ENCODE data around the gene CCNB2.

Gene CCNB2

GRCh38 chr15:59170295-59171066 lies 65.5 kb downstream of the CCNB2 start:
- Histone ChIP-seq H3K79me2 (ENCODE audit: insufficient read depth, low read depth) (no peaks in the 10 kb centered on the region), H3K4me3 (IDR thresholded peaks at IDR 0.05; ENCODE audit: insufficient read depth, low read depth, low read length) (no peak overlapping the region), H4K20me1 (ENCODE audit: insufficient read depth) (no peaks in the 10 kb centered on the region), H3K27ac (no peak overlapping the region), H3K36me3 (ENCODE audit: insufficient read depth) (no peaks in the 10 kb centered on the region), H2AFZ (ENCODE audit: low read depth) (no peak overlapping the region), H3K4me2 (no peak overlapping the region), H3K27me3 (ENCODE audit: insufficient read depth, low read depth) (no peaks in the 10 kb centered on the region), H3K4me1 (ENCODE audit: low read depth, poor library complexity, severe bottlenecking) (no peaks in the 10 kb centered on the region), H3K9ac (no peak overlapping the region)
- TF ChIP-seq CTCF (conservative IDR thresholded peaks at IDR 0.05; ENCODE audit: low read depth, low read length): no peak

DNA sequence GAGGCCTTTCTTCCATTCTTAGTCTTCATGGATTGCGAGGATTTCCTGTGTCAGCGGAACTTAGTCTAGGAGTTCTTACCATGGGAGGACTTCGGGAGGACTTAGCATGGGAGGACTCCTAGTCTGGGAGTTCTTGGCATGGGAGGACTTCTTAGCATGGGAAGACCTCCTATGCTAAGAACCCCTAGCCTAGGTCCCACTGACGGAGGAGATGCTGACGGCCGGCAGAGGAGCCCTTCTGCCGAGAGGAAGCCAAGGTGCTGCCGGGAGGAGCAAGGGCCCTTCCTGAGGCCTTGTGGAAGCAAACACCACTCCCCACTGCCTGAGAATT lies 66.1 kb downstream of the CCNB2 start:
- Histone ChIP-seq H3K36me3 (ENCODE audit: insufficient read depth) (no peaks in the 10 kb centered on the region), H3K27ac (no peak overlapping the region)

DNA sequence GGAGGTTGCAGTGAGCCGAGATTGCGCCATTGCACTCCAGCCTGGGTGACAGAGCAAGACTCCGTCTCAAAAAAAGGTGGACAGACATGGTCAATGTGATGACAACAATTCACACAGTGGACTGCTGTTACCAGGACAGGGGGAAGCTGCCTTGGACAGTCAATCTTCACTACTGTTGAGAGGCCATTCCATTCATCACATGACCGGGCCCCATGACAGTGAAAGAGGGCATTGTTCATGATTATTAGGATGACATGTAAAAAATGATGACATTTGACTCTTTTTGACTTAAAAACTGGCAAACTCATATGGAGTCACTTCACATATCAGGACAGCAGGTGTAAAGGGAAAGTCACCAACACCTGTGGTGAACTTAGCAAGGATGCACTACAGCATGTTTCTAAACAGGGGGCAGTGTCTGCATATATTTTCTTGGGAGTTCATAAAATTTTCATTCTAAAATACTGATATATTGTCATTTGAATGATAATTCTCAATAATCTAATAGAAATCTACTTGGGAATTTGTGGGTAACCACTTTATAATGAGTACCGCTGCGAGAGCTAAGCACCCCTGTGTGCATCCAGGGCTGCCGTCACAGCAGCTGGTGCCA lies 67.4 kb downstream of the CCNB2 start:
- Histone ChIP-seq H3K27ac (no peak overlapping the region), H3K79me2 (ENCODE audit: insufficient read depth, low read depth) (no peaks in the 10 kb centered on the region), H3K4me2 (no peak overlapping the region), H3K27me3 (ENCODE audit: insufficient read depth, low read depth) (no peaks in the 10 kb centered on the region), H3K36me3 (ENCODE audit: insufficient read depth) (no peaks in the 10 kb centered on the region), H2AFZ (ENCODE audit: low read depth) (no peak overlapping the region), H4K20me1 (ENCODE audit: insufficient read depth) (no peaks in the 10 kb centered on the region), H3K4me3 (IDR thresholded peaks at IDR 0.05; ENCODE audit: insufficient read depth, low read depth, low read length) (no peak overlapping the region), H3K9ac (no peak overlapping the region), H3K4me1 (ENCODE audit: low read depth, poor library complexity, severe bottlenecking) (no peaks in the 10 kb centered on the region)
- peak; percentile 20; the same call in 1 of the 2 replicates for TF ChIP-seq CTCF (conservative IDR thresholded peaks at IDR 0.05; ENCODE audit: low read depth, low read length)

More for the DNA sequence above, 66.1 kb downstream of the CCNB2 start:
- Histone ChIP-seq H4K20me1 (ENCODE audit: insufficient read depth) (no peaks in the 10 kb centered on the region), H3K4me2 (no peak overlapping the region), H3K79me2 (ENCODE audit: insufficient read depth, low read depth) (no peaks in the 10 kb centered on the region), H2AFZ (ENCODE audit: low read depth) (no peak overlapping the region), H3K27me3 (ENCODE audit: insufficient read depth, low read depth) (no peaks in the 10 kb centered on the region), H3K9ac (no peak overlapping the region), H3K4me1 (ENCODE audit: low read depth, poor library complexity, severe bottlenecking) (no peaks in the 10 kb centered on the region), H3K4me3 (IDR thresholded peaks at IDR 0.05; ENCODE audit: insufficient read depth, low read depth, low read length) (no peak overlapping the region)
- TF ChIP-seq CTCF (conservative IDR thresholded peaks at IDR 0.05; ENCODE audit: low read depth, low read length): no peak

GRCh38 chr15:59173194-59173593 lies 68.2 kb downstream of the CCNB2 start:
- no peak overlapping the region for H3K4me3 ChIP-seq (IDR thresholded peaks at IDR 0.05; ENCODE audit: insufficient read depth, low read depth, low read length)
- no peaks in the 10 kb centered on the region for H3K27me3 ChIP-seq (ENCODE audit: insufficient read depth, low read depth)
- H3K4me2 ChIP-seq: no peak overlapping the region
- H3K9ac ChIP-seq: no peak overlapping the region
- no peak overlapping the region for H3K27ac ChIP-seq
- no peaks in the 10 kb centered on the region for H3K79me2 ChIP-seq (ENCODE audit: insufficient read depth, low read depth)
- no peaks in the 10 kb centered on the region for H3K36me3 ChIP-seq (ENCODE audit: insufficient read depth)
- no peak overlapping the region for H2AFZ ChIP-seq (ENCODE audit: low read depth)
- H3K4me1 ChIP-seq (ENCODE audit: low read depth, poor library complexity, severe bottlenecking): no peaks in the 10 kb centered on the region
- H4K20me1 ChIP-seq (ENCODE audit: insufficient read depth): no peaks in the 10 kb centered on the region
- TF ChIP-seq CTCF (conservative IDR thresholded peaks at IDR 0.05; ENCODE audit: low read depth, low read length): no peak
